ENCODE data around the gene PSMD12. TPM values are rescaled to one million over a fixed set of nuclear protein-coding genes. Genes with fewer than 3 reads are reported as not detected.

Gene PSMD12
- total and polyA plus RNA-seq, 7 donors = 11.4 to 38.9 (median 30.0) TPM

DNA sequence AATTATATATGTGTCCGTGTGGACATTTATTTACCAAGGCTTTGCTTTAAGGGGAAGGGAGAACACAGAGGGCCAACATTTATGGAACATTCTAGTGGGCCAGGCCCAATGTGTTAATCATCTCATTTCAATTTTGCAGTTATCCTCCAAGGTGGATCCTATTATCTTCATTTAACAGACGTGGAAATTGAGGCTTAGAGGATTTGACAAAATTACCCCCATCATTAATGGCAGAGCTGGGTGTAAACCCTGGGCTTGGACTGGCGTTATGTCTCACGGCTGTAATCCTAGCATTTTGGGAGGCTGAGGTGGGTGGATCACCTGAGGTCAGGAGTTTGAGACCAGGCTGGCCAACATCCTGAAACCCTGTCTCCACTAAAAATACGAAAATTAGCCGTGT is 37.1 kb upstream of the PSMD12 start:
- Histone ChIP-seq H3K4me1 (peaks cover 0 to 14% (median 12%) of the 10 kb centered on the region in 4 donors), H3K36me3 (no peaks in the 10 kb centered on the region), H3K4me3 (no peak overlapping the region), H3K9me3 (no peaks in the 10 kb centered on the region), H3K27ac (no peak overlapping the region), H3K27me3 (no peaks in the 10 kb centered on the region)
- intact Hi-C loops (cut with DNase I) = no loop called here
- 84 to 96% methylated on average over 6 of the region's 6 CpGs for WGBS, 2 donors
- no peak for DNase-seq
- TF ChIP-seq POLR2AphosphoS5 (IDR thresholded peaks at IDR 0.05) = no peak
- TF ChIP-seq POLR2A (IDR thresholded peaks at IDR 0.05) = no peak
- TF ChIP-seq, protein P1, sequence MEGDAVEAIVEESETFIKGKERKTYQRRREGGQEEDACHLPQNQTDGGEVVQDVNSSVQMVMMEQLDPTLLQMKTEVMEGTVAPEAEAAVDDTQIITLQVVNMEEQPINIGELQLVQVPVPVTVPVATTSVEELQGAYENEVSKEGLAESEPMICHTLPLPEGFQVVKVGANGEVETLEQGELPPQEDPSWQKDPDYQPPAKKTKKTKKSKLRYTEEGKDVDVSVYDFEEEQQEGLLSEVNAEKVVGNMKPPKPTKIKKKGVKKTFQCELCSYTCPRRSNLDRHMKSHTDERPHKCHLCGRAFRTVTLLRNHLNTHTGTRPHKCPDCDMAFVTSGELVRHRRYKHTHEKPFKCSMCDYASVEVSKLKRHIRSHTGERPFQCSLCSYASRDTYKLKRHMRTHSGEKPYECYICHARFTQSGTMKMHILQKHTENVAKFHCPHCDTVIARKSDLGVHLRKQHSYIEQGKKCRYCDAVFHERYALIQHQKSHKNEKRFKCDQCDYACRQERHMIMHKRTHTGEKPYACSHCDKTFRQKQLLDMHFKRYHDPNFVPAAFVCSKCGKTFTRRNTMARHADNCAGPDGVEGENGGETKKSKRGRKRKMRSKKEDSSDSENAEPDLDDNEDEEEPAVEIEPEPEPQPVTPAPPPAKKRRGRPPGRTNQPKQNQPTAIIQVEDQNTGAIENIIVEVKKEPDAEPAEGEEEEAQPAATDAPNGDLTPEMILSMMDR (IDR thresholded peaks at IDR 0.05) = no peak
- TF ChIP-seq EP300 (IDR thresholded peaks at IDR 0.05) = no peak

- intact Hi-C loops (cut with DNase I) = no loop called here
- WGBS, 2 donors = 82 to 93% methylated on average over 2 of the region's 2 CpGs
- H3K27ac ChIP-seq = no peak overlapping the region
- H3K4me1 ChIP-seq = peaks cover 0 to 14% (median 12%) of the 10 kb centered on the region in 4 donors
- H3K4me3 ChIP-seq = no peak overlapping the region
- H3K27me3 ChIP-seq = no peaks in the 10 kb centered on the region
- DNase-seq = no peak
- H3K9me3 ChIP-seq = no peaks in the 10 kb centered on the region
- TF ChIP-seq EP300 (IDR thresholded peaks at IDR 0.05) = no peak
- no peak for TF ChIP-seq POLR2AphosphoS5 (IDR thresholded peaks at IDR 0.05)
- TF ChIP-seq POLR2A (IDR thresholded peaks at IDR 0.05) = no peak
- TF ChIP-seq, protein P1 (IDR thresholded peaks at IDR 0.05) = no peak
- H3K36me3 ChIP-seq = no peaks in the 10 kb centered on the region
Measured at GRCh38 chr17:67403065-67403464, 36.7 kb upstream of the PSMD12 start.

DNA sequence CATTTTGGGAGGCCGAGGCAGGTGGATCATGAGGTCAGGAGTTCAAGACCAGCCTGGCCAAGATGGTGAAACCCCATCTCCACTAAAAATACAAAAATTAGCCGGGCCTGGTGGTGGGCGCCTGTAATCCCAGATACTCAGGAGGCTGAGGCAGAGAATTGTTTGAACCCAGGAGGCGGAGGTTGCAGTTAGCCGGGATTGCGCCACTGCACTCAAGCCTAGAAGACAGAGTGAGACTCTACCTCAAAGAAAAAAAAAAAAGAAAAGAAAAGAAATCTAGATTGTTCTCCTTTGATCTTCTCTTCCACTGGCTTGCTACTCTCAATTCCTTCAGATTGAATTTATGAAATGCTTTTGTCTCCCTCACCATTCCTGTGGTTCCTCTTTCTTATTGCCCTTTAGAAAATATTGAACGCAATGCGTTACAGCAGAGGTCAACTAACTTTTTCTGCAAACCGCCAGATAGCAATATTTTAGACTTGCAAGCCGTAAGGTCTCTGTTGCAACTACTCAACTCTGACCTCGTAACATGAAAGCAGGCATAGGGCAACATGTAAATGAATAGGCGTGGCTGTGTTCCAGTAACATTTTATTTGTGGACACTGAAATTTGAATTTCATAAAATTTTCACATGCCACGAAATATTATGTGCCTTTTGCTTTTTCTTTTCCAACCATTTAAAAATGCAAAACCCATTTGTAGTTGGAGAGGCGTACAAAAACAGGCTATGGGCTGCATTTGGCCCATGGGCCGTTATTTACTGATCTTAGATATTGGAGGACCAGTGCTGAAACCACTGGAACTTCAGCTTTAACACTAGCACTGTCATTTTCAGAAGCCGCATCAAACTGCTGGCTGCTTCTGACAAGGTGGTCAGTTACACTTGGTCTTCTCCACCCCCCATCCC is 35.5 kb upstream of the PSMD12 start:
- 85 to 90% methylated on average over 16 of the region's 16 CpGs for WGBS, 2 donors
- DNase-seq = no peak
- no peaks in the 10 kb centered on the region for H3K9me3 ChIP-seq
- no peaks in the 10 kb centered on the region for H3K27me3 ChIP-seq
- intact Hi-C loops (cut with DNase I) = no loop called here
- H3K4me3 ChIP-seq = no peak overlapping the region
- no peaks in the 10 kb centered on the region for H3K36me3 ChIP-seq
- no peak for TF ChIP-seq POLR2A (IDR thresholded peaks at IDR 0.05)
- no peak for TF ChIP-seq EP300 (IDR thresholded peaks at IDR 0.05)
- no peak for TF ChIP-seq POLR2AphosphoS5 (IDR thresholded peaks at IDR 0.05)
- TF ChIP-seq, protein P1 (IDR thresholded peaks at IDR 0.05) = no peak
- H3K27ac ChIP-seq = no peak overlapping the region
- H3K4me1 ChIP-seq = peaks cover 0 to 14% (median 12%) of the 10 kb centered on the region in 4 donors

GRCh38 chr17:67401106-67401505 is 34.7 kb upstream of the PSMD12 start:
- DNase-seq = no peak
- Histone ChIP-seq H3K9me3 (no peaks in the 10 kb centered on the region), H3K4me1 (peaks cover 0 to 14% (median 12%) of the 10 kb centered on the region in 4 donors), H3K27ac (no peak overlapping the region), H3K4me3 (no peak overlapping the region), H3K36me3 (no peaks in the 10 kb centered on the region), H3K27me3 (no peaks in the 10 kb centered on the region)
- 86 to 93% methylated on average over 9 of the region's 9 CpGs for WGBS, 2 donors
- TF ChIP-seq POLR2A (IDR thresholded peaks at IDR 0.05) (no peak), EP300 (IDR thresholded peaks at IDR 0.05) (no peak), POLR2AphosphoS5 (IDR thresholded peaks at IDR 0.05) (no peak)
- TF ChIP-seq, protein P1 (IDR thresholded peaks at IDR 0.05) = no peak
- intact Hi-C loops (cut with DNase I) = no loop called here

Measured in sigmoid colon (tissue), 7 donors.